ENCODE measurements around the gene NLE1.

DNA sequence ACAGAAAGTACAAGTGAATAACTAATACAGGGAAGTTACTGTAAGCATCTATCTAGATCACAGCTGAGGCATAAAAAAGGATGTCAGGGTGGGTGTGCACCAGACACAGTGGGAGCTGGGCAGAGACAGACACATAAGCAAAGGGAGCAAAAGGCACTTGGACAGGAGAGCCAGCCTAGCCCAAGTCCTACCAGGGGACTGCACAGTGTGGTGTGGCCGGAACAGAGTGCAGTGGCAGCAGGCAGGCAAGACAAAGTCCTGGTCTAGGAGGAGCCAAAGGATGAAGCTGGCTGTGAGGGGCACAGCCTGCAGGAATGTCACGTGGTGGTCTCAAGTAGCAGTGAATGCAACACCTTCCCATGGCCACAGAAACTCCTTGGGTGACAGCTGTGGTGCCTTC is 44.3 kb downstream of the NLE1 start:
- TF ChIP-seq, protein P1, sequence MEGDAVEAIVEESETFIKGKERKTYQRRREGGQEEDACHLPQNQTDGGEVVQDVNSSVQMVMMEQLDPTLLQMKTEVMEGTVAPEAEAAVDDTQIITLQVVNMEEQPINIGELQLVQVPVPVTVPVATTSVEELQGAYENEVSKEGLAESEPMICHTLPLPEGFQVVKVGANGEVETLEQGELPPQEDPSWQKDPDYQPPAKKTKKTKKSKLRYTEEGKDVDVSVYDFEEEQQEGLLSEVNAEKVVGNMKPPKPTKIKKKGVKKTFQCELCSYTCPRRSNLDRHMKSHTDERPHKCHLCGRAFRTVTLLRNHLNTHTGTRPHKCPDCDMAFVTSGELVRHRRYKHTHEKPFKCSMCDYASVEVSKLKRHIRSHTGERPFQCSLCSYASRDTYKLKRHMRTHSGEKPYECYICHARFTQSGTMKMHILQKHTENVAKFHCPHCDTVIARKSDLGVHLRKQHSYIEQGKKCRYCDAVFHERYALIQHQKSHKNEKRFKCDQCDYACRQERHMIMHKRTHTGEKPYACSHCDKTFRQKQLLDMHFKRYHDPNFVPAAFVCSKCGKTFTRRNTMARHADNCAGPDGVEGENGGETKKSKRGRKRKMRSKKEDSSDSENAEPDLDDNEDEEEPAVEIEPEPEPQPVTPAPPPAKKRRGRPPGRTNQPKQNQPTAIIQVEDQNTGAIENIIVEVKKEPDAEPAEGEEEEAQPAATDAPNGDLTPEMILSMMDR (IDR thresholded peaks at IDR 0.05; ENCODE audit: low read depth, low read length), result no peak
- TF ChIP-seq POLR2A (IDR thresholded peaks at IDR 0.05; ENCODE audit: extremely low read depth, insufficient read length) (no peak), MYC (IDR thresholded peaks at IDR 0.05; ENCODE audit: low read depth, low read length) (no peak)
- TF ChIP-seq, protein P2, sequence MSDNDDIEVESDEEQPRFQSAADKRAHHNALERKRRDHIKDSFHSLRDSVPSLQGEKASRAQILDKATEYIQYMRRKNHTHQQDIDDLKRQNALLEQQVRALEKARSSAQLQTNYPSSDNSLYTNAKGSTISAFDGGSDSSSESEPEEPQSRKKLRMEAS (IDR thresholded peaks at IDR 0.05; ENCODE audit: low read depth, low read length), result no peak

Data from NB4 (cell line).